Esophagus squamous epithelium (tissue), 4 donors: Measurements from ENCODE around the gene GRIK3.

ENCODE experiments used
- POLR2A ChIP-seq, 4 donors: fragments of 450-650 bp; IDR thresholded peaks; one replicate each; pipeline ENCODE4 v1.6.1; 2017; ENCODE audit warnings: antibody characterized with exemption in 4 of 4, mild to moderate bottlenecking in 4 of 4, moderate library complexity in 3 of 4
- TF ChIP-seq, protein P1 (sequence below), 6 experiments: fragments of 450-650 bp in 4 of 6; fragments of 200-600 bp in 2 of 6; sonication (generic) in 2 of 6; IDR thresholded peaks; one replicate each; pipeline ENCODE4 v1.5.1; 2016 to 2019; ENCODE audit warnings: antibody characterized with exemption in 6 of 6, mild to moderate bottlenecking in 4 of 6, moderate library complexity in 4 of 6

DNA sequence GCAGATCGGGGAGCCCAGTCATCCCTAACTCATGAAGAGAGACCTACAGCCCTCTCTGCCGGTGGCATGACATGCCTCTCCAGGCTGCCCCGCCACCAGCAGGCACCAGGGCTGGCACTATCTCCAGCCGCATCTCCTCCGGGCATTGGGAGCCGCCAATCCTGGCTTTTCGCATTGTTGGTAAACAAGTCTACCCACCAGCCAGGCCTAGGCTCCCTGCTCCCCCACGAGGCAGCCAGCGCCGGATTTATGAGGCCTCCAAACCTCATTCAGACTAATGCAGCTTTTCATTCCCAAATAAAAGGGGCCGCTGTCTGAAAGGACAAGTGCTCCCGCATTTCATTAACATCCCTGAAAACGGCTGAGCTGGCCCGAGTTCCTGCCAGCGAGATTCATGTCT, 3.4 kb upstream of the GRIK3 start:
- TF ChIP-seq, protein P1, sequence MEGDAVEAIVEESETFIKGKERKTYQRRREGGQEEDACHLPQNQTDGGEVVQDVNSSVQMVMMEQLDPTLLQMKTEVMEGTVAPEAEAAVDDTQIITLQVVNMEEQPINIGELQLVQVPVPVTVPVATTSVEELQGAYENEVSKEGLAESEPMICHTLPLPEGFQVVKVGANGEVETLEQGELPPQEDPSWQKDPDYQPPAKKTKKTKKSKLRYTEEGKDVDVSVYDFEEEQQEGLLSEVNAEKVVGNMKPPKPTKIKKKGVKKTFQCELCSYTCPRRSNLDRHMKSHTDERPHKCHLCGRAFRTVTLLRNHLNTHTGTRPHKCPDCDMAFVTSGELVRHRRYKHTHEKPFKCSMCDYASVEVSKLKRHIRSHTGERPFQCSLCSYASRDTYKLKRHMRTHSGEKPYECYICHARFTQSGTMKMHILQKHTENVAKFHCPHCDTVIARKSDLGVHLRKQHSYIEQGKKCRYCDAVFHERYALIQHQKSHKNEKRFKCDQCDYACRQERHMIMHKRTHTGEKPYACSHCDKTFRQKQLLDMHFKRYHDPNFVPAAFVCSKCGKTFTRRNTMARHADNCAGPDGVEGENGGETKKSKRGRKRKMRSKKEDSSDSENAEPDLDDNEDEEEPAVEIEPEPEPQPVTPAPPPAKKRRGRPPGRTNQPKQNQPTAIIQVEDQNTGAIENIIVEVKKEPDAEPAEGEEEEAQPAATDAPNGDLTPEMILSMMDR (IDR thresholded peaks at IDR 0.05): no peak
- TF ChIP-seq POLR2A (IDR thresholded peaks at IDR 0.05): no peak
